Suprapubic skin (tissue), 4 donors: ENCODE data around the gene P3R3URF. TPM values are rescaled to one million over a fixed set of nuclear protein-coding genes. Genes with fewer than 3 reads are reported as not detected.
A peak's percentile ranks its signal among the peaks of the same experiment; 100 is the strongest.

Experiments used
- DNase-seq, 2 donors: peaks; one replicate each; pipeline ENCODE4 v3.0.0-alpha.2; 2019; ENCODE audit warnings: low spot score in 2 of 2
- H3K27ac ChIP-seq: fragments of 200-600 bp; sonication (generic); one replicate; pipeline ENCODE4 v1.5.1; 2019
- H3K27me3 ChIP-seq: fragments of 200-600 bp; sonication (generic); one replicate; pipeline ENCODE4 v1.5.1; 2019
- H3K36me3 ChIP-seq: fragments of 200-600 bp; sonication (generic); one replicate; pipeline ENCODE4 v1.5.1; 2019
- H3K4me1 ChIP-seq: fragments of 200-600 bp; sonication (generic); one replicate; pipeline ENCODE4 v1.5.1; 2019
- H3K4me3 ChIP-seq: fragments of 200-600 bp; sonication (generic); one replicate; pipeline ENCODE4 v1.5.1; 2019; ENCODE audit warnings: mild to moderate bottlenecking
- H3K9me3 ChIP-seq: fragments of 200-600 bp; sonication (generic); one replicate; pipeline ENCODE4 v1.5.1; 2019
- CTCF ChIP-seq, 2 donors: fragments of 200-600 bp in 1 of 2; fragments of 450-650 bp in 1 of 2; sonication (generic) in 1 of 2; IDR thresholded peaks; one replicate each; pipeline ENCODE4 v1.5.1; 2016 to 2019; ENCODE audit warnings: antibody characterized with exemption in 2 of 2, mild to moderate bottlenecking in 1 of 2, moderate library complexity in 1 of 2
- EP300 ChIP-seq: sonication (generic); formaldehyde crosslinking; IDR thresholded peaks from one replicate; pipeline ENCODE4 v1.6.1; 2017; ENCODE audit warnings: antibody characterized with exemption
- POLR2A ChIP-seq, 2 donors: fragments of 450-650 bp; IDR thresholded peaks; one replicate each; pipeline ENCODE4 v1.6.1; 2017; ENCODE audit warnings: antibody characterized with exemption in 2 of 2, mild to moderate bottlenecking in 2 of 2, moderate library complexity in 2 of 2
- POLR2AphosphoS5 ChIP-seq, 3 donors: sonication (generic); formaldehyde crosslinking; IDR thresholded peaks; one replicate each; pipeline ENCODE4 v1.6.1; 2017; ENCODE audit warnings: antibody characterized with exemption in 3 of 3
- WGBS: methylation state at CpG from one replicate; pipeline ENCODE4 v1.1.5; 2018; 5-methylcytosine and 5-hydroxymethylcytosine counted together
- total RNA-seq, 4 donors: library from RNA; depleted of rRNA; stranded (reverse); fragments of >200 nt; gene quantifications; one replicate each; pipeline ENCODE4 v1.1.0, GENCODE V29; 2016

Gene P3R3URF
- total RNA-seq, 4 donors from 2014 or later, result not detected

- H3K27me3 ChIP-seq, result no peaks in the 10 kb centered on the region
- 89% methylated on average over 3 of the region's 3 CpGs for WGBS
These were observed 23.0 kb upstream of the P3R3URF start for GRCh38 chr1:46199233-46199749.

DNA sequence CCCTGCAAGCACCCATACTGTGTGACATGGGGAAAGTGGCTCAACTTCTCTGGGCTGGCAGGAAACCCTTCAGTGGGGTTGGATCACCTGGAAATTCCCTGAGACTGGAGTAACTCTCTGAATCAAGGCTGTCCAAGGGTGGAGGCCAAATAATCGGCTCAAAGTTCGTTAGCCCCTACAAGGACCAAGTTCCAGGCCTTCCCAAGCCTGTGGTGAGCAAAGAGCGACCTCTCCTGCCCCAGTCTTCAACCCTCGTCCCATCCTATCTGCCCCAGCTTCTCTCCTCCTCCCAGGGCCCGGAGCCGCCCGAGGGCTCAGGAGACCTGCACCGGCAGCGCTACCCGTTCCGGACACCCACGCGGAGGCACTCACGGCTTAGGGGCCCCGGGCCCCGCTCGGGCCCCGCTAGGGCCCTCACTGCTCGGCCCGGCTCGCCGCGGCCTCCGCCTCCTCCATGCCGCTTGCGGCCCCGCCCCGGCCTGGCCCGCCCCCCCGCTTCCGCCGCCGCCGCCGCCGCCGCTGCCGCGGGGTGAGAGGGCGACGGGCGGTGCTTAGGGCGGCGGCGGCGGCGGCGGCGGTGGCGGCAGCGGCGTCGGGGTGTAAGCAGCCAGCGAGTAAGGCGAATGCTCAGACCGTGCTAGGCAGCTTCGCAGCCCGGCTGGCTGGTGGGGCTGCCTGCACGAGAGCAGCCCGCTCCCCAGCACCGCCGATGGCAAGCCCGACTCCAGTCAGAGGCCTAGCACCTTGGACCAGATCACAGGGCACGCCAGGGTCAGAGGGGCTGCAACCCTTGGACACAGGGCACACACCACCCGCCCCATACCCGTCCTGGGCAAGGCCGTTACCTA, 21.9 kb upstream of the P3R3URF start, which contains the start of gene POMGNT1:
TSS of gene POMGNT1 (minus strand) at position 471 of the 848 bp plus-strand sequence. CDS start 613 bp downstream, outside the sequence.
- peak within 1 kb of the TSS; percentile 78 for H3K27ac ChIP-seq
- DNase-seq, result no peak
- WGBS, result 0% methylated on average over 19 of the region's 67 CpGs
- H3K36me3 ChIP-seq, result peaks cover 26% of the 10 kb centered on the region
- H3K4me1 ChIP-seq, result peaks cover 32% of the 10 kb centered on the region
- H3K4me3 ChIP-seq, result peak within 1 kb of the TSS; percentile 78
- H3K9me3 ChIP-seq, result no peaks in the 10 kb centered on the region
- no peaks in the 10 kb centered on the region for H3K27me3 ChIP-seq
- TF ChIP-seq POLR2AphosphoS5 (IDR thresholded peaks at IDR 0.05), result no peak
- peak in 1 of 2 donors; percentile 6 for TF ChIP-seq CTCF (IDR thresholded peaks at IDR 0.05)

More at GRCh38 chr1:46199233-46199749, 23.0 kb upstream of the P3R3URF start:
- DNase-seq, result no peak
- peak overlapping the region; percentile 78 for H3K4me3 ChIP-seq
- no peak overlapping the region for H3K27ac ChIP-seq
- TF ChIP-seq POLR2AphosphoS5 (IDR thresholded peaks at IDR 0.05) (no peak), POLR2A (IDR thresholded peaks at IDR 0.05) (no peak), EP300 (no peak)
- peaks cover 42% of the 10 kb centered on the region for H3K4me1 ChIP-seq
- H3K36me3 ChIP-seq, result peaks cover 15% of the 10 kb centered on the region
- H3K9me3 ChIP-seq, result no peaks in the 10 kb centered on the region

DNA sequence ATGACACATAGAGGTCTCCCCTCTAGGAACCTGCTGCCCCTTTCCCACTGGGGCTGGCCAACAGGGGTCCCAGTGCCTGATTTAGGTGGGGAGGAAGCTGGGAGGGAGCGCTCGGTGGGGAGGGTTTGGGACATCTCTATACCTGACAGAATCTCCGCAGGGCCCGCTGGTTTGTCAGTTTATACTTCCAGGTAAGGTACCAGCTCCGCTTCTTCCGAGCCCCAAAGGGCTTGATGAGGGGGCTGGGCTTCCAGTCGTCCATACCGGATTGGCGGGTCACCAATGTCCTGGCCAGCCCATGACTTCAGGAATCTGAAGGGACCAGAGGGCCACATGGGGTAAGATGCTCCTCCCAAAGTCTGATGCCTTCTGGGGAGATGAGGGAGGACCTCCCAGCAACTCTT, 21.3 kb upstream of the P3R3URF start:
- DNase-seq, result no peak
- Histone ChIP-seq H3K9me3 (no peaks in the 10 kb centered on the region), H3K36me3 (peaks cover 32% of the 10 kb centered on the region), H3K27me3 (no peaks in the 10 kb centered on the region), H3K4me1 (peaks cover 27% of the 10 kb centered on the region), H3K4me3 (peak overlapping the region; percentile 78), H3K27ac (no peak overlapping the region)
- no CpG with 5 or more reads among the region's 9 CpGs for WGBS
- TF ChIP-seq POLR2AphosphoS5 (IDR thresholded peaks at IDR 0.05) (no peak), EP300 (no peak), POLR2A (IDR thresholded peaks at IDR 0.05) (no peak), CTCF (IDR thresholded peaks at IDR 0.05) (no peak)

DNA sequence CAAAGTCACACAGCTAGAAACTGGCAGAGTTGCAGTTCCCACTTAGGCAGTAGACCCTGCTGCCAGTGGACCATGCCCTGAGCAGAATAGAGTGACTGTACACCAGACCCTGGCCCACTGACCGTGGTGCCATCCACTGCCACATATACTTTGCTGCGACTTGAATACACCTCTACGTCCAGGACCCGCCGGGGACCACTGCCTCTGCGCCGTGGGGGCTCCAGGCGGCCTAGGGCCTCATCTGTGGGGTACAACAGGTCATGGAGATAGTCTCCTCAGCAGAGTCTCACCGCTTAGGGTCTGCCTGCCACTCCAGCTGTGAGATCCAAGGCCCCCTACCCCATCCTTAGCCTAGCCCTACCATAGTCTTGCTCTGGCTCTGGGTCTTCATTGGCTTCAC, 20.3 kb upstream of the P3R3URF start:
- no peak for TF ChIP-seq CTCF (IDR thresholded peaks at IDR 0.05)
- no peak for TF ChIP-seq POLR2AphosphoS5 (IDR thresholded peaks at IDR 0.05)
- TF ChIP-seq EP300, result no peak
- TF ChIP-seq POLR2A (IDR thresholded peaks at IDR 0.05), result no peak
- 96% methylated on average over 9 of the region's 9 CpGs for WGBS
- peaks cover 24% of the 10 kb centered on the region for H3K4me1 ChIP-seq
- H3K36me3 ChIP-seq, result peaks cover 42% of the 10 kb centered on the region
- no peak overlapping the region for H3K4me3 ChIP-seq
- H3K27me3 ChIP-seq, result no peaks in the 10 kb centered on the region
- DNase-seq, result no peak
- H3K9me3 ChIP-seq, result no peaks in the 10 kb centered on the region
- no peak overlapping the region for H3K27ac ChIP-seq

DNA sequence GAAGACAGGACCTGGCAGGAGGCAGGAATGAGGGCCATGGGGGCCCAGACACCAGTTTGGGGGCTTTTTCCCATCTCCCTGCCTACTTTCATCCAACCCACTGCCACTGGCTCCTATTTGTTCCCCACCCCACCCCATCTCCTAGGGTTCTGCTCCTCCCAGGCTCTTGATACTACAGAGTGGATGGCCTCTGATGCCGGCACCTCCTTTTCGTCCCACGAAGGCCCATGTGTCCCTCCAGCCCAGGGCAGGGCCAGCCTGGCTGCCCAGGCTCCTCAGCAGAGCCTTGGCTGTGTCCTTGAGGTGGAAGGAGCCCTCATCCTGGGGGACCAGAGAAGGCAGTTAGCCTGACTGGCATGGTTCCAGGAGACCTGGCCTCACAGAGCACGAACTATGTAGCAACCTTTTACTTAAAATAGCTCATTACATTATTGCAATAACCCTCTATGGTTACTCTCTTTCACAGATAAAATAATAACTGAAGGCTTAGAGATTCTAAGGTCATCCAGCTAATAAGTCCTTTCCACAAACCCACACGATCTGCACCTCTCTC, 18.4 kb upstream of the P3R3URF start:
- peaks cover 56% of the 10 kb centered on the region for H3K36me3 ChIP-seq

More for the DNA sequence above, 18.4 kb upstream of the P3R3URF start:
- WGBS, result 76% methylated on average over 5 of the region's 5 CpGs
- no peaks in the 10 kb centered on the region for H3K9me3 ChIP-seq
- no peak overlapping the region for H3K4me3 ChIP-seq
- no peak for TF ChIP-seq POLR2A (IDR thresholded peaks at IDR 0.05)
- TF ChIP-seq EP300, result no peak
- no peak for TF ChIP-seq CTCF (IDR thresholded peaks at IDR 0.05)
- no peak for TF ChIP-seq POLR2AphosphoS5 (IDR thresholded peaks at IDR 0.05)
- peaks cover 24% of the 10 kb centered on the region for H3K4me1 ChIP-seq
- no peak for DNase-seq
- H3K27ac ChIP-seq, result no peak overlapping the region
- no peaks in the 10 kb centered on the region for H3K27me3 ChIP-seq
